NCI-H1105 (cell line): ENCODE data around the gene PET100.

ENCODE experiments used
- DNase-seq: peaks from one replicate; lab custom pipeline; 2025; lab: John Stamatoyannopoulos, UW

Gene PET100

DNA sequence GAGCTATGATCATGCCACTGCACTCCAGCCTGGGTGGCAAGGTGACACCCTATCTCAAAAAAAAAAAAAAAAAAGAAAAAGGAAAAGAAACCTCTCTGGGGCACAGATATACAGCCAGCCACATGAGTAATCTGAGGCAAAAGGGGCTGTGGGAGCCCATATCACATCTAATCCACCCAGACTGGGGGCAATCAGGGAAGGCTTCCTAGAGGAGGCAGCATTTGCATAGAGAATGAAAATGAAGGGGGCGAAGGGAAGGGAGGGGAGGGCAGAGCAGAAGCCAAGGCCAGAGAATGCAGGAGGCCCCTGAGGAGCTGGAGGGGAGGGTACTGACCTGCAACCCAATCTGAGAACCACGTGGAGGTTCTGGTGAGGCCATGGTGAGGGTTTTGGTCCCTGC, 20.6 kb downstream of the PET100 start:
- DNase-seq: no peak

DNA sequence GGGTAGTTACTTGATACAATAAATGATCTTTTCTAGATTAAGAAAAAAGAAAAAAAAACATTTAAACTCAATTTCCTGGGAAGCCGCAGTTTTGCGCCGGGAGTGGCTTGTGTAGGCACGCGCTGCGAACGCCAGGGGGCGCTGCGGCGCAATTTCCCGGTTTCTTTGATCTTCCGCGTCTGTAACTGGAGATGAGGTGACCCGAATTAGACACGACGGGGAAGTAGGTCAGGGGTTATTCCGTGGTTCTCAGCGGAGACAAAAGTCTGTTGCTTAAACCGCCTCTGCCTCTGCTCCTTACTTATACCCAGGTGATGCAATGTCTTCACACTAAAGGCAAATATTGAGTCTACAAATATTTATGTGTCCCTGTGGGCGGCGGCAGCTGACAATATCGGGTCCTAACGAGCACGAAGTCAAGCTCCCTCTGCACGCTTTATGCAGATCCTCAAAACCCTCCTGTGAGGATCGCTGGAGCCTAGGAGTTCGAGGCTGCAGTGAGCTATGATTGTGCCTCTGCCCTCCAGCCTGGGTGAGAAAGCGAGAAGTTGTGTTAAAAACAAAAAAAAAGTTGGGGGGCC, 22.6 kb downstream of the PET100 start:
- peak; percentile 67 for DNase-seq

DNA sequence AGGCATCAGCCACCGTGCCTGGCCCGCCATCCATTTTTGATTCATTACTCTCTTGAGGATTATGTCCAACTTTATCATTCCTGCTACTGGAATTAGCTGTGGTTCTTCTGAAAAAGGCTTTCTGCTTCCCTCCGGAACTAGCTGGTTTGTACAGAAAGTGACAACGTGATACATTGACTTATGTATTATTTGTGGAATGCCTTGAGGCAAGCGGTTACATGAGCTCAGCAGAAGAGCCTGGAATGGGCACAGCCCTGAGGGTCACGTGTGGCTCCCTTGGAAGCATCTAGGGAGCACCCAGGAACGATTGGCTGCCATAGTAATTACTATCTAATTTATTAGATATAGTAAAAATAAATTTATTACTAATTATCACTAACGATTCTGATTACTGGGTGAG, 24.8 kb downstream of the PET100 start:
- DNase-seq: no peak

DNA sequence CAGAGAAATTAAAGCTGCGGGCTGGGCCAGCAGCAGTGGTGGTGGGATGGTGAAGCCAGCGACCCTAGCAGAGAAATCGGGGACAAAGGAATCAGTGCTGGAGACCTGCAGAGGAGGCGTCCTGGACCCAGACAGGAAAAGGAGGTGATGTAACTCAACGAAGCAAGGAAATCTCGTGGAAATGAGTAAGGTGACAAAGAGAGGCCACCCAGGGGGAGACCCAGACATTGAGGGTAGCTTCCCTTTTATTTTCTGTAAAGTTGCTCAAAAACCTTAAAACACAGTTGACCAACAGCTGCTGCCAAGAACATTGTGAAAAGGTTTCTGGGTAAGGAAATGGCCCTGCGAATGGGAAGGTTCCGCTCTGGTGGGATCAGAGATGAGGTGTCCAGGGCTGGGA, 26.0 kb downstream of the PET100 start:
- DNase-seq: no peak

DNA sequence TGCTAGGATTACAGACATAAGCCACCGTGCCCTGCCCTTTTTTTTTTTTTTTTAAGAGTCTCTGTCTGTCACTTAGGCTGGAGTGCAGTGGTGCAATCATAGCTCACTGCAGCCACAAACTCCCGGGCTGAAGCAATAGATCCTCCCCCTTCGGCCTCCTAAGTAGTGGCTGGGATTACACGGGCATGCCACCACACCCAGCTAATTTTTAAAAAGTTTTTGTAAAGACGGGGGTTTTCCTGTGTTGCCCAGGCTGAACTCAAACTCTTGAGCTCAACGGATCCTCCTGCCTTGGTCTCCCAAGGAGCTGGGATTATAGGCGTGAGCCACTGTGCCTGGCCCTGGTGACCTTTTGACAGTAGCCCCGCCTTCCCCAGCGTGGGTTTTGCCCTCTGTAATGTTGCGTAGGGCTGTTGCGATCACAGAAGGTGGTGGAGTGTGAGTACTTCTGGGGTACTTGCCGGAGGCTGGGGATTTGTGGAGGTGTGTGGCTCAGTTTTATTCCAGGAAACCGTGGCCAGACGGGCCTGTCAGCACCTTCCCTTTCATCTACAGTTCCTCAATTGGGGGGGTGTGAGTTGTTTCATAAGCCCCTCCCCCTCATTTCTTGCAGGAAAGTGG, 27.6 kb downstream of the PET100 start:
- no peak for DNase-seq

DNA sequence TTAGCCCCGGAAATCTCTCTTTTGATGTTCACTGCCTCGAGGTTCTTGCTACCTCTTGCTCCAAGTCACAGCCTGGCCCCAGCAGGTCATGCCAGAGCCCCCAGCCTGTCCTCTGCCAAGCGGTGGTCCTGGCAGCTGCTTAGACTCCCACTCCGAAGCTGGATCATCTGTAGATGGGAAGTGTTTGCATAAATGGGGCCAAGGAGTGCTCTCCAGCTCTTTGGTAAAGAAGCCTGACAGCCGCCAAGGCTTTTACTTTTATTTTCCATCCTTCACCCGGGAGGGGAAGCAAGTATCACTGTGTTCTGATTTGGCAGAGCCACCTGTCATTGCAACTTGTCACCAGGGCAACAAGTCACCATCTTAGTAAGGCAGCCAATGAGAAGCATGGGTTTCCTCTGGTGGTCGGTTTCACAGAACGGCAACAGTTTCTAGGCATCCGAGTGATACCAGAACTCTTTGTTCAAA, 28.7 kb downstream of the PET100 start:
- DNase-seq: no peak

DNA sequence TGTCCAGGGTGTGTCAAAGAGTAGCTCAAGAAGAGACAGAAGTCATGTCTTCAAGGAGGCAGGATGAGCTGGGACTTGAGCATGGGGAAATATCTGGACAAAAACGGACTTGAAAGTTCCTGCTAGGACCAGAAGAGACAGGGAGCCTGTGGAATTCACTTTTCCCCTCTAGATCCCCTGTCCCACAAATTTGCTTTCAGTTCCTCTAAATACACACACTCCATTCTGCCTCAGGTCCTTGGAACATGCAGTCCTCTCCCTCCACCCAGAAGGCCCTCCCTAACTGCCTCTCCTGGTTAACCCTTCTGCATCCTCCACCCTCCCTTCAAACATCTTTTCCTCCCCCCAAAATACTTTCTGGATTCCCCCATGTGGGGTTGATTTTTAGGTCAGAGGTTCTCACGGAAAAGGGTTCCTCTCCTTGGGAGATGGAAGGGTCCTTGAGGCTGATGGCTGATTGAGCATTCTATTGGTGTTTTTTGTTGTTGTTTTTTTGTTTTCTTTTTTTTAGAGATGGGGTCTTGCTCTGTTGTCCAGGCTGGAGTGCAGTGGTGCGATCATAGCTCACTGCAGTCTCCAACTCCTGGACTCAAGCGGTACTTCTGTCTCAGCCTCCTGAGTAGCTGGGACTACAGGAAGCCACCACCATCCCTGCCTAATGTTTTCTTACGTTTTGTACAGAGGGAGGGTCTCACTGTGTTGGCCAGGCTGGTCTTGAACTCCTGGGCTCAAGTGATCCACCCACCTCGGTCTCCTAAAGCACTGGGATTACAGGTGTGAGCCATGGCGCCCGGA, 32.3 kb downstream of the PET100 start:
- DNase-seq: no peak

DNA sequence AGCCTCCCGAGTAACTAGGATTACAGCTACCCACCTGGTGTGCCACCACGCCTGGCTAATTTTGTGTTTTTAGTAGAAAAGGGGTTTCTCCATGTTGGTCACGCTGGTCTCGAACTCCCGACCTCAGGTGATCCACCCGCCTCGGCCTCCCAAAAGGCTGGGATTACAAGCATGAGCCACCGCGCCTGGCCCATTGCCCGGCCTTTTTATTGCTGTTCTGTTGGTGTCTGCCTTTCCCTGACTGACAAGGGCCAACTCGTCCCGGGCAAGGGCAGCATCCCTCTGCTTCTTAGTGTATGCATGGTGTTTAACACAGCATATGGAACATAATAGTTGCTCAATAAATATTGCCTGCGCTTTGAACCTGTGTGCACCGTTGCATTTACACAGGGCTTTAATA, 33.1 kb downstream of the PET100 start:
- no peak for DNase-seq

DNA sequence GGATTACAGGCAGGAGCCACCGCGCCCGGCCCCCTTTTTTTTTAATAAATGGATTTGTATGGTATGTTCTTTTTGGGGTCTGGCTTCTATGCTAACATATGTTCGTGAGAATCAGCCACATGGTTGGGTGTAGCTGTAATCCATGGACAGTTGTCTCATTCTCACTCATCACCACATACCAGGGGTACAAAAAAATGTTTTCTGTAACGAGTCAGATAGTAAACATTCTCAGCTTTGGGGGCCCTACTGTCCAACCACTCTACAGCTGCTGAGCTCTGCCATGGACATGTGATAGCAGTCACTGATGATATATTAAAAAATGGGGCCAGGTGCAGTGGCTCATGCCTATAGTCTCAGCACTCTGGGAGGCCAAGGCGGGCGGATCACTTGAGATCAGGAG, 34.1 kb downstream of the PET100 start:
- no peak for DNase-seq

DNA sequence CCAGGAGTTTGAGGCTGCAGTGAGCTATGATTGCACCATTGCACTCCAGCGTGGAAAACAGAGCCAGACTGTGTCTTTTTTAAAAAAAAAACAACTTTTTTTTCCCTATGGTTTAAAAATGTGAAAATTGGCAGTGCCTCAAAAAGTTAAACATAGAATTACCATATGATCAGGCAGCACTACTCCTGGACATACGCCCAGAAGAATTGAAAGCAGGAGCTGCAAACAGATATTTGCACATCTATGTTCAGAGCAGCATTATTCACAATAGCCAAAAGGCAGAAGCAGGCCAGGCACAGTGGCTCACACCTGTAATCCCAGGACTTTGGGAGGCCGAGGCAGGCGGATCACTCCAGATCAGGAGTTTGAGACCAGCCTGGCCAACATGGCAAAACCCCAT, 35.5 kb downstream of the PET100 start:
- DNase-seq: no peak

DNA sequence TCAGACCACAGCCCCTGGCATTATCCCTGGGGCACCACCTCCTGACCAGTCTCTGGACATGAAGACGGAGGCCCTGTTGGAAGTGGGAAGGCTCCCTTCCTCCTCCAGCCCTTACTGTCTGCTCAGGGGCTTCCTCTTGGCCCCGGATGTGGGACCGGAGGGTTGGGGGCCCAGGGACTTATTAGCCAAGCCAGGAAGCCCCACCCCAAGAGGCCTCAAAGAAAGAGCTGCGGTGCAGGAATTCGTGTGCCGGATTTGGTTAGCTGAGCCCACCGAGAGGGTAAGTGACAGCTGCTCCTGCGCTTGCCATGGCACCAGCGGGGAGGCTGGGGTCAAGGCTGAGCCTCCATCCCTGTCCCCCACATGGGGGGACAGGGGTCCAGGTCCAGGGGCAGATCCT, 39.2 kb downstream of the PET100 start, which contains the start of gene RETN:
TSS of gene RETN (plus strand) at position 208 of the 400 bp plus-strand sequence. CDS start 278 bp downstream, outside the sequence.
- DNase-seq: no peak

DNA sequence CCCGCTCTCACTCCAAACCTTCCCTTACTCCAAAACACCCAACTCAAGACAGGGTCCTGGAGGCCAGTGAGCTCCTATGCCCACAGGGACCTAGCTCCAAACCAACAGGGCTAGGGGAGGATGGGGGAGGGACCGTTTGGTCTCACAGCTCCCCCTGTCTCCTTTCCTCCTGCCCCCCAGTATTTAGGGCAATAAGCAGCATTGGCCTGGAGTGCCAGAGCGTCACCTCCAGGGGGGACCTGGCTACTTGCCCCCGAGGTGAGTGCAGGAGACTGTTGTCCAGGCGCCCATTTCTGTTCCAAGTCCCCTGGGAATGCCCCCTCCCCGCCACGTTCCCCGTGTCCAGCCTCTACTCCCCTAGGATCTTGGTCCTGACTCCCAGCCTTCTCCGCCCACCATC, 40.0 kb downstream of the PET100 start:
- no peak for DNase-seq

DNA sequence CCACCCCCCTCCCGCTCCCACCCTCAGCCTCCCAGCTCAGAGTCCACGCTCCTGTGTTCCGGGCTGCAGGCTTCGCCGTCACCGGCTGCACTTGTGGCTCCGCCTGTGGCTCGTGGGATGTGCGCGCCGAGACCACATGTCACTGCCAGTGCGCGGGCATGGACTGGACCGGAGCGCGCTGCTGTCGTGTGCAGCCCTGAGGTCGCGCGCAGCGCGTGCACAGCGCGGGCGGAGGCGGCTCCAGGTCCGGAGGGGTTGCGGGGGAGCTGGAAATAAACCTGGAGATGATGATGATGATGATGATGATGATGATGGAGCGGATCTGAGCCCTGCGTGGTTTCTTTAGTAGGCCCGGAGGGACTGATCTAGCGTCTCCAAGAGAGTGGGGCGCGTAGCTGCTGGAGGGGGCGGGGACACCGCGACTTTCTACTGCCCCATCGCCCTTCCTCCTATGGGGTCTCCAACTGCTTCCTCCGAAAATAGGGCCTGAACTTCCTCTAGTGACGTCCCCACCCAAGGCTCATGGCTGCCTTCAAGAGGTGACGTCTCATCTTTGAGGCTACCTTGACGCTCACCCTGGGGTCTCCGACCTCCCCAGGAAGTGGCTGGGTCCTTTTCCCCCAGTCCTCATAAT, 40.7 kb downstream of the PET100 start:
- no peak for DNase-seq

DNA sequence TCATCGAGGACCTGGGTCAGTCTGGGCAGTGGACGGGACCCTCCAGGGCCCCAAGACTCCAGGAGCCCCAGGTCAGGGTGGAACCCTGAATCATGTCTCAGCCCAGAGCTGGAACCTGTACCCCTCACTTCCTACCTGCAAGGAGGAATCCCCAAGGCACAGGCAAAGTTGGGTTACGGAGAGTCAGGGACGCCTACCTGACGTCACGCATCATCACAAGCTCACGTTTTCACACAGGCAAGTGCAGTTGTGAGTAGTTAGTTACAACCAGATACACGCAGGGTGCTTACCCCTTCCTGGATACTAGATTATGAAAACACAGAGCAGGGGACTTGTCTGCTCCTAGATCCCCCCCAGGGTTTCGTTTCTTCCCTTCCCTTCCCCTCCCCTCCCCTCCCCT, 41.2 kb downstream of the PET100 start:
- no peak for DNase-seq

DNA sequence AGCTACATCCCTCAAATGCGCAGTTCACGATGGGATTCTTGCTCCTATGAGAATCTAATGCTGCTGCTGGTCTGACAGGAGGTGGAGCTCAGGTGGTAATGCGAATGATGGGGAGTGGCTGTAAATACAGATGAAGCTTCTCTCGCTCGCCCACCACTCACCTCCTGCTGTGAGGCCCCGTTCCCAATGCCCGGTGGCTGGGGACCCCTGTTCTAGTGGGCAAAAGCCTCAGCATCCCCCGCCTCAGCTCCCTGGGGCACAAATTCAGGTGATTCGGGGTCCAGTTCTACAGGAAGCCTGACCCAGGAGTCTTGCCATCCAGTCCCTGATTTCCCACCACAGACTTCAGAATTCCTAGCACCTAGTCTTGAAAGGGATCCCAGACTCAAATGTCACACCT, 42.9 kb downstream of the PET100 start:
- DNase-seq: no peak

DNA sequence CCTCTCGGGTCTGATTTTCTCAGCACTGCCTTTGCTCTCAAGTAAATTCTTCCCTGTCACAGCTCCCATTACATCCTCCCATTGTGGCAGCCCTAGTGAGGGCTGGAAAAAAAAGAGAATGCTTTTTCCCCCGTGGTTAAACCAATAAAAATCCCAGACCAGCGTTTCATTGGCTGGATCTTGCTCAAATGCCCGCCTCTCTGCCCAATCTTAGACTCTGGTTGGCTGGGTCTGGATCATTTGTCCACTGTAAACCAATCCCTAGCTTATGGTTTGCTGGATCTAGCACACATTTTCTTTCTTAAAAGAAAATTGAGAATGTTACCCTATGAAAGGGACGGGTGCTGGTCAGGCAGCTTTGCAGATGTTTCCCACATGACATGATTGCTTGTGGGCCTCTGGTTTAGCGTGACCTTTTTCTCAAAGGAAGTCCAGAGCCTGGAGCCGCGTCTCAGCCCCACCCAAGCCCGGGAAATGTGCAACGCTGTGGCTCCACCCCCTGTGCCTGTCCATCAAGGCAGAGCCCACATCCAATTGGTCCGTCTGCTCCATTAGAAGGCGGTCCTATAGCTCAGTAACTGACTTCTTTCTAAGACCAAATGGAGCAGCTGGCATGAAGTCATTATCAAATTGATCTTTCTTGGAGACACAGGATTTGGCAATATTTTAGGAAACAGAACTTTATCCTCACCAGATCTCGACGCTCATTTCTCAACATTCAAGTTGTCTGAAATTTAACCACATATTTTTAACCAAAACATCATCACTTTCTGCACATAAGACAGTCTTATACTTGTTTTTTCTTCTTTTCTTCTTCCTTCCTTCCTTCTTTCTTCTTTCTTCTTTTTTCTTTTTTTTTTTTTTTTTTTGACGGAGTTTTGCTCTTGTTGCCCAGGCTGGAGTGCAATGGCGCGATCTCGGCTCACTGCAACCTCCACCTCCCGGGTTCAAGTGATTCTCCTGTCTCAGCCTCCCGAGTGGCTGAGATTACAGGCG, 44.7 kb downstream of the PET100 start:
- DNase-seq: no peak

DNA sequence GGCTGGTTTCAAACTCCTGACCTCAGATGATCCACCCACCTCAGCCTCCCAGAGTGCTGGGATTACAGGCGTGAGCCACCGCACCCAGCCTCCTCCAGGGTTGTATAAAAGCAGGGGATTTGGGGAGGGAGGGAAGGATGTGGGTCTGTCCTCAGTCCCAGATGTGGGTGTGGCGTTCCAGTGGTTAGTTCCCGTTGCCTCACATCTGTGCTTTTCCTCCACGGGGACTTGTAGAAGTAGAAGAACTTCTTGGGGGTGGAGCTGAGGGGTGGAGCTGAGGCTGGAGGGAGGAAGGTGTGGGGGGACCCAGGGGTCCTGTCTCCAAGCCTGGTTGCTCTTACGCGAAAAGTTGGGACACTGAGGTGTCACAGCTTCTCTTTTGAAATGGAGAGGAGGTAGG, 46.8 kb downstream of the PET100 start:
- DNase-seq: no peak

DNA sequence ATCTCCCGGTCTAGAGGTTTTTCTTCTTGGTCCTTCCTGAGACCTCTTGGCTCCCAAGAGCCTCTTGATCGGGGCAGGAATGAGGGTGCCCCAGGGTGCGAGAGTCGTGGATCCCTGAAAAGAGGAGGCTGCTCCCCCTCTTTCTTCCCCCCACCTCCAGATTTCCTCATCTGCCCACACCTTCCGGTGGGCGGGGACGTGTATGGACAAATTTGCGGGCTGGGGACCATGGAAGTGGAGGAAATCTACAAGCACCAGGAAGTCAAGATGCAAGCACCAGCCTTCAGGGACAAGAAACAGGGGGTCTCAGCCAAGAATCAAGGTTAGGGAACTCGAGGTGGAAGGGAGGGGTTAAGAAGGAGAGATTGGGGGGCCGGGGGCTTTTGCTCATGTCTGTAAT, 47.3 kb downstream of the PET100 start, which contains the start of gene MCEMP1:
TSS of gene MCEMP1 (plus strand) at position 237 of the 400 bp plus-strand sequence. CDS start at position 268, 31 bp downstream.
- DNase-seq: no peak

DNA sequence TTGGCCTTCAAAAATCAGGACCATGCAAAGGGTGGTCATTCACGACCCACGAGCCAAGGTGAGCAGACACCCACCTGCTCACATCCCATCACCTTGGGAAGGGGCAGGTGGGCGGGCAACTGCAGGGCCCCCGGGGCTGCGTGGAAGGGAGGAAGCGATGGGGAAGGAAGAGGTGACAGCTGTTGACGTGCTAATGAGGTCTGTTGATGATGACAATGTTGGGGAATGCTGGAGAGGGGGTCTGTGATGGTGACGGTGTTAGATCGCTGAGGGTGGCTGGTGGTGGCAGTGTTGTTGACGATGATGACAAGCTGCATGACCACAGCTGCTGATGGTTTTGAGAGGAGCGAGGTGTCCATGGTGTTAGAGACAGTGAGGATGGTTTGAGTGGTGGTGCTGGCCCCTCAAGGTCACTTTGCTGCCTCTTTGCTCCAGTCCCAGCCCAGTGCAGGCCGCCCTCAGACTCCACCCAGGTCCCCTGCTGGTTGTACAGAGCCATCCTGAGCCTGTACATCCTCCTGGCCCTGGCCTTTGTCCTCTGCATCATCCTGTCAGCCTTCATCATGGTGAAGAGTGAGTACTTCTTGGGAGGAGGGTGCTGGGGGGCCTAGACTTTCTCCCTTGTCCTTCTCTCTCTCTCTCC, 48.2 kb downstream of the PET100 start:
- DNase-seq: no peak

DNA sequence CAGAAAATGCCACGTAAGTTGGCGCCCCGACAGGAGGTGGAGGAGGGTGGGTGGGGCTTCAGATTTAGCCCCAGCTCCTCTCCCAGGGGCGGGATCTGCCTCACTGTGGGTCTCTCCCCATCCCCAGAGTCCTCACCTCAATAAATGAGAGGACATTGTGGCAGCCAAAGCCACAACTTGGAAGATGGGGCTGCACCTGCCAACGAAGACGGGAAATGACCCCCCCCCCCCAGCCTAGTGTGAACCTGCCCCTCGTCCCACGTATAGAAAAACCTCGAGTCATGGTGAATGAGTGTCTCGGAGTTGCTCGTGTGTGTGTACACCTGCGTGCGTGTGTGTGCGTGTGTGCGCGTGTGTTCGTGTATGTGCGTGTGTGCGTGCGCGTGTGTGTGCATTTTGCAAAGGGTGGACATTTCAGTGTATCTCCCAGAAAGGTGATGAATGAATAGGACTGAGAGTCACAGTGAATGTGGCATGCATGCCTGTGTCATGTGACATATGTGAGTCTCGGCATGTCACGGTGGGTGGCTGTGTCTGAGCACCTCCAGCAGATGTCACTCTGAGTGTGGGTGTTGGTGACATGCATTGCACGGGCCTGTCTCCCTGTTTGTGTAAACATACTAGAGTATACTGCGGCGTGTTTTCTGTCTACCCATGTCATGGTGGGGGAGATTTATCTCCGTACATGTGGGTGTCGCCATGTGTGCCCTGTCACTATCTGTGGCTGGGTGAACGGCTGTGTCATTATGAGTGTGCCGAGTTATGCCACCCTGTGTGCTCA, 49.6 kb downstream of the PET100 start:
- no peak for DNase-seq
